ENCODE data around the gene LPP.

The LPP gene

DNA sequence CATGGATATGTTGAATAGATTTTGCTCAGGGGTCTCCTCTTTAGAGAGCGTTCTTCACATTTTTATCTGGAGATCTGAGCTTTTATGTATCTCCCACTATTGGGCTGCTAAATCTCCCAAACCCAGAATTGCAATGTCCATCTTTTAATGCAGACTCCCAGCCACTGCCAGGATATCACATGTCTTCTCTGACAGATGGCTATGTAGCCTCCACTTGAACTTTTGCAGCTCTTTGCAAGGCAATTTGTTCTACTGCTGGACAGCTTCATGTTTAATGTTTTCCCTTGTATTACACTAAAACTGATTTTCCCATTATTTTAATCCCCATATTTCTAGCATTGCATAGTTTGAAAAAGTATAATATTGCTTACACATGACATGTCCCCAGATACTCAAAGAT is 177.2 kb downstream of the LPP start:
- DNase-seq (ENCODE audit: low read depth), result peak; percentile 55

GRCh38 chr3:188332085-188332484 is 178.1 kb downstream of the LPP start:
- no peak for DNase-seq (ENCODE audit: low read depth)

- DNase-seq (ENCODE audit: low read depth), result no peak
These were observed 181.7 kb downstream of the LPP start for GRCh38 chr3:188335656-188336055.

DNA sequence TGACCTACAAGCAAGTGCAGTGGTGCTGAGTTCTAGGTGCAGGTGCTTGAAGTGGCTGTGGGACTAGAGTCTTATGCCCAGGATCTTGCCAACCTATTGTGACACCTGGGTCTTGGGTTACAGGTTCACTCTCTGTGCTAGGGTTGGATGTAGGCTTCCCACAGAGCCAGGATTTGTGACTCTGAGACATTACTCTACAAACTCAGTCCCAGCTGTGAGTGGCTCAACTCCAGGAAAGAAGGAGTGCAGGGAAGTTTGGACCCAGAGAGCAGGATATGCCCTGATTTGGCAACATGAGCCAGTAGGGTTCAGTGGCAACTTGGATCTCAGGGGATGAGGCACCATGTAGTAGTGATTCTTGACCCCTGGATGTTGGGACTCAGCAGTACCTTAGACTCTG is 182.2 kb downstream of the LPP start:
- no peak for DNase-seq (ENCODE audit: low read depth)

DNA sequence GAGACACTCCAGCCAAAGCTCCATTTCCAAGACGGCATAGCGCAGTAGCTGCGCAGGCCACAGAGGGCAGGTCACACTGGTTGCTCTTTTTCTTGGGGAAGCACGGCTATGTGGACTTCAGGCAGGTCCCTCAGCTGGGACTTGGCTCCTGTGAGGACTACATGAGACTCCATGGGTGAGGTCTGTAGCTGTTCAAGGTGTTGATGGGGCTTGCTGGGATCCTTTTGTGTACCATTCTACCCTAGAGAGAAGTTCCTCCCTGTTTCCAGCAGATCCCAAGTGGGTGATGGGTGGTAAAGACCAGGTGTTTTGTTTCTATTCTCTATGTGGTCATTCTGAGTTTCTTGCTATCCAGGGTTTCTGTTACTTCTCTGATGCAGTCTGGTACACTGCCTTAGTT is 183.3 kb downstream of the LPP start:
- DNase-seq (ENCODE audit: low read depth), result no peak

DNA sequence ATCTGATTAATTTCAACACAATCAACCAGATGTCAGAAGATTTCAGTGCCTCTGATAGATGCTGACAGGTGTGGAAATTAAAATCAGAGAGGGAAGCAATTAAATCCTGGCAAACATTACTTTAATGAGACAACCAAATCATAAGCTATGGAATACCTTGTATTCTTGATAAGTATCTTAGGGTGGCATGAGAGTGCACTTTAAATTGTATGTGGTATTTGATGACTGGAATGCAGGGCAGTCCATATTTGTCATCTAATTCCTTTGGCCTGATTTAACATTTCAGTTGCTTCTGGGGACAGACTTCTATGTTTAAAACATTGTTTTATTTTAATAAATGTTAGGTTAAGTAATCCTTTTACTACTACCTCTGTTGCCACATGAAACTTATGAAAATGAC is 184.1 kb downstream of the LPP start:
- no peak for DNase-seq (ENCODE audit: low read depth)

GRCh38 chr3:188339410-188340295 is 185.7 kb downstream of the LPP start:
- no peak for DNase-seq (ENCODE audit: low read depth)

GRCh38 chr3:188341501-188341900 is 187.5 kb downstream of the LPP start:
- no peak for DNase-seq (ENCODE audit: low read depth)

- DNase-seq (ENCODE audit: low read depth), result no peak
These were observed 189.2 kb downstream of the LPP start for GRCh38 chr3:188342991-188343732.

GRCh38 chr3:188343894-188344293 is 189.9 kb downstream of the LPP start:
- DNase-seq (ENCODE audit: low read depth), result no peak

DNA sequence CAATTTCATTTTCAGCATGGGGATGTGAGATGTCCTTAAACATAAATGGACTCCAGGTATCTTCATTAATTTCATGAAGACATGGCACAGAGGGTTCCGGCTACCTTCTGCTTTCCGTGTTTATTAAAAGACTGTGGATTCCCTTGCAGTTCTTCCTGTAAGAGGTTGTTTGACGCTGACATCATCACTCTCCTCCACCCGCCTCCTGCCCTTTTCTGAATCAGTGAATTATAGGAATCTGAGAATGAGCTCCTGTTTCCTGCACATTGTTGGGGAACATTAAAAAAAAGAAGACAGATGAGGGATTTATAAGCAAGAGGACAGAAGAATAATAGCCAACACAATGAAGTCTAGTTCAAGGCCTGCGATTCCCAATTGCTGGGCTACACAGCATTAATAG is 191.3 kb downstream of the LPP start:
- peak; percentile 77 for DNase-seq (ENCODE audit: low read depth)

DNA sequence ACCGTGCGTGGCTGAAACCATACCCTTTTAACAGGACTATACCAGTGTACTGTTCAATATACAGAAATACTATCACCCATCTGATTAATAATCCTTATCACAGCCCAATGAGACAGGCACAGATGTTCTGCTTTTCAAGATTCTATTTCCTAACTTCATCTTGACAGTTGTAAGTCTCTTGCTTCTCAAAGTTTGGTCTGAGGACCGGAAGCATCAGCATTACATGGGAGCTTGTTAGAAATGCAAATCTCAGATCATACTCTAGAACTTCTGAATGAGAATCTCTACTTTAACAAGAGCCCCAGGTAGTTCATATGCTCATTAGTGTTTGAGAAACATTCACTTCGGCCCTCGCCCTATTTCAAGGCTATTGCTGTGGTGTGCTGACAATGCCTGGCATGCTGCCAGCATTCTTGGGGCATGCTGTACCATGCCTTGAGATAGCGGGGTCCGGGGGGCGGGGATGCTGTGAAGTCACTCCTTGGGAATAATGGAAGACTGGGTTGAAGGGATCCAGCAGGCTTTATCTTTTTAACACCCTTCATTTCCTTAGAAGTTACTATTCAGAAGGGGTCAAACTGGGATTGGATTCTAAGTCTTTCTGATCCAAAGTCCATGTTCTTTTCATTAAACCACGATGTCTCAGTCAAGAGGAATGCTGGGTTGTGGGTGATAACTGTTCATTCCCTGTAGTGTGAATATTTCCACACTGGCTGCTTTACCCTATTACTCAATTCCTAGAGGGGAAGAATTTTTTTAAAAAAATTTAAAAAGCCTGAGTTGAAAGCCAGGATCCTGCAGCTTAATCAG is 194.7 kb downstream of the LPP start:
- peak; percentile 98 for DNase-seq (ENCODE audit: low read depth)

DNA sequence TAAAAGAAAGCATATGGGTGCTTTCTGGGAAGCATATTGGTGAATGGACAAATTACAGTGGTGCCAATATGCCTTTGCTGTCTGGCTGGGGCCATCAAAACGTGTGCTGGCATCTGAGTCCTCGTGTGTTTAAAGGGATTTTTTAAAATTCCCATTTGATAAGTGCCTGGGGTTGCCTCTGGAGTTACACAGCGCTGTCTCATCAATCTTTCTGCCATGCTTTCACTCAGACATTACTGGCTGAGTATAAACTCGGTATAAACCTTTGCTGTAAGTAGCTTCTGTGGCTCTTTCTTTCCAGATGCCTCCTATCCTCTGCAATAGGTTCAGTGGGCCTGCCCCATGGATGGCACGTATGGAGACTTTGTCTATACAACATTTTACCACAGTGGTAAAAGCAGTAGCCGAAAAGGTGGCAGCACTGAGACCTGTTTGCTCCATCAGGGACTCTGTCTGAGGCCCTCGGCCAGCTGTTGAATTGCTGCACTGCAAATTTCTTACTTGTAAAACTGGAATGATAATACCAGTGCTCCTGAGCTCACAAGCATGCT is 195.5 kb downstream of the LPP start:
- peak; percentile 46 for DNase-seq (ENCODE audit: low read depth)

- DNase-seq (ENCODE audit: low read depth), result no peak
These were observed 196.0 kb downstream of the LPP start for GRCh38 chr3:188349933-188350332.

DNA sequence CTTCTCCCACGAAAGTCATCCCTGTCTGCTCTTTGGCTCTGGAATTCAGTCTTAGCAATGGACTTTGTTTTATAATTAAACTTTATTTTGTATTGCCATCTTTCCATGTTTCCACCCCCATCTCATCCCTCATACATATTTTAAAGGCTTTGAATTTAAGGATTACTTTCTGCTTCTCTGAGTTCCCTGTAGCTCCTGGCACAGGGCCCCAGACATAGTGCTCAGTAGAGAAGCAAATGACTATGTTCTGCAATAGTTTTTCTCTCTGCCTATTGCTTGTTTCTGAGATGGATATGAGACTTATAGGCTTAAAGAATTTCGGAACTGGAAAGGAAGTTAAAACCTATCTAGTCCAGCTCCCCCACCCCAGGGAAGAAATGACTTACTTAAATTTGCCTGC is 197.0 kb downstream of the LPP start:
- no peak for DNase-seq (ENCODE audit: low read depth)

GRCh38 chr3:188351648-188352047 is 197.7 kb downstream of the LPP start:
- no peak for DNase-seq (ENCODE audit: low read depth)

GRCh38 chr3:188352196-188352927 is 198.4 kb downstream of the LPP start:
- no peak for DNase-seq (ENCODE audit: low read depth)

GRCh38 chr3:188353426-188353825 is 199.5 kb downstream of the LPP start:
- no peak for DNase-seq (ENCODE audit: low read depth)

DNA sequence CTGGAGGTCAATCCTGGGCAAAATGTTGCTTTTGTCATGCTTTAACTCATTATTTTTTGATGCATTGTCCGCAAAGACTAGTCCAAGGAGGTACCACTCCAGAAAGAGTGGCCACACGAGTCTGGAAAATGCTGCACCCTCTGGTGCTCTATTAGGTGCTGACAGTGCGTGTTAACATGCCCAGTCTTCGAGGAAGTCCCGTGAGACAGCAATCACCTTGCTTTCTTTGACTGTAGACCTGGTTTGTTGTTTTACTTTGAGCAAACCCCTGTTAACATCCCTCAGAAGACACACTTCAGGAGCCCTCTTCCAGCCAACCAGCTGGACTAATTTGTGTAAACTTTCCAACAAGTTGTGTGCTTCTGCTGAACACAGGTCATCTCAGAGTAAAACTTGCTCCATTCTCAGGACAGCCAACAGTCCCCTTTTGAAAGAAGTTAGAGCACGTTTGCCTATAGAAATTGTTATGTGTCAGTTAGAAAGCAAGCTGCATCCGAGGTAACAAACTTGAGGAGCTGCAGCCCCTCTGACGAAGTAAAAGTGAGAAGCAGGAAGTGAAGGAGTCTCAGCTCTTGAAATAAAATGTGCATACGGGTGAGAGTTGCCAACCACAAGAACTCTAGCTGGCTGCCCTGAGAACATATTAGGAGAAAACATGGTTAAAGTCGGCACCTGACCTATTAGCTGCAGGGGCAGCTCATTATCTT is 205.0 kb downstream of the LPP start:
- no peak for DNase-seq (ENCODE audit: low read depth)

DNA sequence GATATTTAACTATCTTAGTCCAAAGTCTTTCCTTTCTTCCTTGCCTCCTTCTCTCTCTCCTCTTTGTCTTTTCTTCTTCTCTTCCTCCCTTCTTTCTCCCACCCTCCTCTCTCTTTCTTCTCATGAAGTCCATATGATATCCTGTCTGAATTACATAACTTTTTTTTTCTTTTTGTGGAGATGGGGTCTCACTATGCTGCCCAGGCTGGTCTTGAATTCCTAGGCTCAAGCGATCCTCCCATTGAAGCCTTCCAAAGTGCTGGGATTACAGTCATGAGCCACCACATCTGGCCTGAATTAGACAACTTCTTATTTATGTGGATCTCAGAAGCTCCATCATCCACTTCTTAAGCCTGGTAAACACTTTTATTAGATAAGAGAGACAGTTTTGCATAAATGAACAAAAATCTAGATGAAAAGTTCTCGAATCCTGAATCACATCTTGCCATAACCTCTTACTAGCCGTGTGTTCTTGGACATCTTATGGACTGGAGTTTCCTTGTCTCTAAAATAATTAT is 206.5 kb downstream of the LPP start:
- peak; percentile 68 for DNase-seq (ENCODE audit: low read depth)

- no peak for DNase-seq (ENCODE audit: low read depth)
These were observed 207.9 kb downstream of the LPP start for GRCh38 chr3:188361888-188362287.

Measured in amniotic epithelial cell (primary cell).